ENCODE data around the gene MISP3.

The MISP3 gene

DNA sequence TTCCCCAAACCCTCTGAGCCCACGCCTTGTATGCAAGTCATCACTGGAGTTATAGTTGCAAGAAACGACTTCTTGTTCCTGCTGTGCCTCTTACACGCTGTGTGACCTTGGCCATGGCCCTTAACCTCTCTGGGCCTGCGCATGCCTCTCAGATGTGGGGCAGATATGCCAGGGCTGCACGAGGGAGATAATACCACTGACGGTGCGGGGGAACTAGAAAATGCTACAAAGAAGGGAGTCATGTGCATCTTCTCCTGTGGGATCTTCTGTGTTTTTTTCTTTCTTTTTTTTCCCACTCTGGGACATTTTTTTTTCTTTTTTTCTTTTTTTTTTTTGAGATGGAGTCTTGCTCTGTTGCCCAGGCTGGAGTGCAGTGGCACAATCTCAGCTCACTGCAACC, 22.3 kb downstream of the MISP3 start:
- no peak for ATAC-seq

DNA sequence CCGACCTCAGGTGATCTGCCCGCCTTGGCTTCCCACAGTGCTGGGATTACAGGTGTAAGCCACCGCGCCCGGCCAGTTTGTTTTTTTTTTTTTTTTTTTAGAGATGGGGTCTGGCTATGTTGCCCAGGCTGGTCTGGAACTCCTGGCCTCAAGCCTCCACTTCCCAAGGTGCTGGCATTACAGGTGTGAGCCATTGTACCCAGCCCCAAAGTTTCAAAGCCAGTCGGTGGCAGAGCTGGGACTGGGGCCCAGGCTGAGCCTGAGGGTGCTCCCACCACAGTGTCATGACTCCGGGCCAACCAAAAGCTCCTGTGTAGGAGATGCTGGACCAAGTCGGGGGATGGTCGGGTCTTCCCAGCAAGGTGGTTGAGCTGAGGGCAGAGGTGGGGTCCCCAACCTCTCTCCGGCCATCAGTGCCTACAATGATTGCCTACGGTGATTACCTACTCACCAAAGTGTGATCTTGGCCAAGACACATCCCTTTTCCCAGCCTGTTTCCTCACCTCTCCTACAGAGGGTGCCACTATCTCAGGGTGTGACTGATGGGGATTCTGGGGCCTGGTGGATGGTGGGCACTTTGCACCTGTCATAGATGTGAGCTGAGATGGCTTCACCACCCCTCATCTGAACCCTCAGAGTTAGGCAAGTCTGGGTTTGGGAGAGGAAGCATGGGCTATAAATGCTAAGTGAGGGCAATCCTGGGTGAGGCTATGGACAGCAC, 23.8 kb downstream of the MISP3 start:
- TF ChIP-seq ZNF8 (CRISPR knock-in tag; IDR thresholded peaks at IDR 0.05): no peak
- no peak for TF ChIP-seq OSR1 (CRISPR knock-in tag; IDR thresholded peaks at IDR 0.05)
- no peak for TF ChIP-seq RARB (CRISPR knock-in tag; IDR thresholded peaks at IDR 0.05)
- no peak for TF ChIP-seq ZFP30 (CRISPR knock-in tag; IDR thresholded peaks at IDR 0.05)
- TF ChIP-seq TOX (CRISPR knock-in tag; IDR thresholded peaks at IDR 0.05; ENCODE audit: borderline replicate concordance): no peak
- TF ChIP-seq PPARA (CRISPR knock-in tag; IDR thresholded peaks at IDR 0.05; ENCODE audit: borderline replicate concordance): no peak
- no peak for TF ChIP-seq ARNTL (CRISPR knock-in tag; IDR thresholded peaks at IDR 0.05; ENCODE audit: borderline replicate concordance, low read depth)
- TF ChIP-seq ZNF70 (CRISPR knock-in tag; IDR thresholded peaks at IDR 0.05): no peak
- TF ChIP-seq, protein P1, sequence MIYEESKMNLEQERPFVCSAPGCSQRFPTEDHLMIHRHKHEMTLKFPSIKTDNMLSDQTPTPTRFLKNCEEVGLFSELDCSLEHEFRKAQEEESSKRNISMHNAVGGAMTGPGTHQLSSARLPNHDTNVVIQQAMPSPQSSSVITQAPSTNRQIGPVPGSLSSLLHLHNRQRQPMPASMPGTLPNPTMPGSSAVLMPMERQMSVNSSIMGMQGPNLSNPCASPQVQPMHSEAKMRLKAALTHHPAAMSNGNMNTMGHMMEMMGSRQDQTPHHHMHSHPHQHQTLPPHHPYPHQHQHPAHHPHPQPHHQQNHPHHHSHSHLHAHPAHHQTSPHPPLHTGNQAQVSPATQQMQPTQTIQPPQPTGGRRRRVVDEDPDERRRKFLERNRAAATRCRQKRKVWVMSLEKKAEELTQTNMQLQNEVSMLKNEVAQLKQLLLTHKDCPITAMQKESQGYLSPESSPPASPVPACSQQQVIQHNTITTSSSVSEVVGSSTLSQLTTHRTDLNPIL (CRISPR knock-in tag; IDR thresholded peaks at IDR 0.05; ENCODE audit: low read depth): no peak
- no peak for TF ChIP-seq ZNF565 (CRISPR knock-in tag; conservative IDR thresholded peaks at IDR 0.05; ENCODE audit: low read depth)
- TF ChIP-seq ZFP3 (CRISPR knock-in tag; IDR thresholded peaks at IDR 0.05): no peak
- TF ChIP-seq ZC3H10 (CRISPR knock-in tag; IDR thresholded peaks at IDR 0.05): no peak
- TF ChIP-seq, protein P2, sequence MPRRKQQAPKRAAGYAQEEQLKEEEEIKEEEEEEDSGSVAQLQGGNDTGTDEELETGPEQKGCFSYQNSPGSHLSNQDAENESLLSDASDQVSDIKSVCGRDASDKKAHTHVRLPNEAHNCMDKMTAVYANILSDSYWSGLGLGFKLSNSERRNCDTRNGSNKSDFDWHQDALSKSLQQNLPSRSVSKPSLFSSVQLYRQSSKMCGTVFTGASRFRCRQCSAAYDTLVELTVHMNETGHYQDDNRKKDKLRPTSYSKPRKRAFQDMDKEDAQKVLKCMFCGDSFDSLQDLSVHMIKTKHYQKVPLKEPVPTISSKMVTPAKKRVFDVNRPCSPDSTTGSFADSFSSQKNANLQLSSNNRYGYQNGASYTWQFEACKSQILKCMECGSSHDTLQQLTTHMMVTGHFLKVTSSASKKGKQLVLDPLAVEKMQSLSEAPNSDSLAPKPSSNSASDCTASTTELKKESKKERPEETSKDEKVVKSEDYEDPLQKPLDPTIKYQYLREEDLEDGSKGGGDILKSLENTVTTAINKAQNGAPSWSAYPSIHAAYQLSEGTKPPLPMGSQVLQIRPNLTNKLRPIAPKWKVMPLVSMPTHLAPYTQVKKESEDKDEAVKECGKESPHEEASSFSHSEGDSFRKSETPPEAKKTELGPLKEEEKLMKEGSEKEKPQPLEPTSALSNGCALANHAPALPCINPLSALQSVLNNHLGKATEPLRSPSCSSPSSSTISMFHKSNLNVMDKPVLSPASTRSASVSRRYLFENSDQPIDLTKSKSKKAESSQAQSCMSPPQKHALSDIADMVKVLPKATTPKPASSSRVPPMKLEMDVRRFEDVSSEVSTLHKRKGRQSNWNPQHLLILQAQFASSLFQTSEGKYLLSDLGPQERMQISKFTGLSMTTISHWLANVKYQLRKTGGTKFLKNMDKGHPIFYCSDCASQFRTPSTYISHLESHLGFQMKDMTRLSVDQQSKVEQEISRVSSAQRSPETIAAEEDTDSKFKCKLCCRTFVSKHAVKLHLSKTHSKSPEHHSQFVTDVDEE (CRISPR knock-in tag; IDR thresholded peaks at IDR 0.05): no peak
- no peak for ATAC-seq

More for the DNA sequence above, 22.3 kb downstream of the MISP3 start:
- TF ChIP-seq CSDC2 (CRISPR knock-in tag; IDR thresholded peaks at IDR 0.05): no peak
- TF ChIP-seq ARNTL (CRISPR knock-in tag; IDR thresholded peaks at IDR 0.05; ENCODE audit: borderline replicate concordance, low read depth): no peak
- no peak for TF ChIP-seq ZFP3 (CRISPR knock-in tag; IDR thresholded peaks at IDR 0.05)
- TF ChIP-seq, protein P2 (CRISPR knock-in tag; IDR thresholded peaks at IDR 0.05): no peak
- TF ChIP-seq TCF4 (CRISPR knock-in tag; IDR thresholded peaks at IDR 0.05; ENCODE audit: borderline replicate concordance): no peak
- TF ChIP-seq ZFP30 (CRISPR knock-in tag; IDR thresholded peaks at IDR 0.05): no peak
- TF ChIP-seq, protein P1 (CRISPR knock-in tag; IDR thresholded peaks at IDR 0.05; ENCODE audit: low read depth): no peak
- no peak for TF ChIP-seq ZNF8 (CRISPR knock-in tag; IDR thresholded peaks at IDR 0.05)
- no peak for TF ChIP-seq BACH2 (CRISPR knock-in tag; IDR thresholded peaks at IDR 0.05; ENCODE audit: borderline replicate concordance)
- TF ChIP-seq, protein P3, sequence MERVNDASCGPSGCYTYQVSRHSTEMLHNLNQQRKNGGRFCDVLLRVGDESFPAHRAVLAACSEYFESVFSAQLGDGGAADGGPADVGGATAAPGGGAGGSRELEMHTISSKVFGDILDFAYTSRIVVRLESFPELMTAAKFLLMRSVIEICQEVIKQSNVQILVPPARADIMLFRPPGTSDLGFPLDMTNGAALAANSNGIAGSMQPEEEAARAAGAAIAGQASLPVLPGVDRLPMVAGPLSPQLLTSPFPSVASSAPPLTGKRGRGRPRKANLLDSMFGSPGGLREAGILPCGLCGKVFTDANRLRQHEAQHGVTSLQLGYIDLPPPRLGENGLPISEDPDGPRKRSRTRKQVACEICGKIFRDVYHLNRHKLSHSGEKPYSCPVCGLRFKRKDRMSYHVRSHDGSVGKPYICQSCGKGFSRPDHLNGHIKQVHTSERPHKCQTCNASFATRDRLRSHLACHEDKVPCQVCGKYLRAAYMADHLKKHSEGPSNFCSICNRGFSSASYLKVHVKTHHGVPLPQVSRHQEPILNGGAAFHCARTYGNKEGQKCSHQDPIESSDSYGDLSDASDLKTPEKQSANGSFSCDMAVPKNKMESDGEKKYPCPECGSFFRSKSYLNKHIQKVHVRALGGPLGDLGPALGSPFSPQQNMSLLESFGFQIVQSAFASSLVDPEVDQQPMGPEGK (CRISPR knock-in tag; IDR thresholded peaks at IDR 0.05; ENCODE audit: borderline replicate concordance): no peak
- TF ChIP-seq ZNF70 (CRISPR knock-in tag; IDR thresholded peaks at IDR 0.05): no peak
- TF ChIP-seq ESRRG (CRISPR knock-in tag; IDR thresholded peaks at IDR 0.05): no peak
- TF ChIP-seq, protein P4, sequence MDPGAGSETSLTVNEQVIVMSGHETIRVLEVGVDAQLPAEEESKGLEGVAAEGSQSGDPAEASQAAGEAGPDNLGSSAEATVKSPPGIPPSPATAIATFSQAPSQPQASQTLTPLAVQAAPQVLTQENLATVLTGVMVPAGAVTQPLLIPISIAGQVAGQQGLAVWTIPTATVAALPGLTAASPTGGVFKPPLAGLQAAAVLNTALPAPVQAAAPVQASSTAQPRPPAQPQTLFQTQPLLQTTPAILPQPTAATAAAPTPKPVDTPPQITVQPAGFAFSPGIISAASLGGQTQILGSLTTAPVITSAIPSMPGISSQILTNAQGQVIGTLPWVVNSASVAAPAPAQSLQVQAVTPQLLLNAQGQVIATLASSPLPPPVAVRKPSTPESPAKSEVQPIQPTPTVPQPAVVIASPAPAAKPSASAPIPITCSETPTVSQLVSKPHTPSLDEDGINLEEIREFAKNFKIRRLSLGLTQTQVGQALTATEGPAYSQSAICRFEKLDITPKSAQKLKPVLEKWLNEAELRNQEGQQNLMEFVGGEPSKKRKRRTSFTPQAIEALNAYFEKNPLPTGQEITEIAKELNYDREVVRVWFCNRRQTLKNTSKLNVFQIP (CRISPR knock-in tag; IDR thresholded peaks at IDR 0.05; ENCODE audit: borderline replicate concordance, low read depth): no peak
- no peak for TF ChIP-seq PPARA (CRISPR knock-in tag; IDR thresholded peaks at IDR 0.05; ENCODE audit: borderline replicate concordance)
- TF ChIP-seq SNAI2 (CRISPR knock-in tag; IDR thresholded peaks at IDR 0.05): no peak
- TF ChIP-seq GLIS3 (CRISPR knock-in tag; IDR thresholded peaks at IDR 0.05): no peak
- no peak for TF ChIP-seq ZNF565 (CRISPR knock-in tag; conservative IDR thresholded peaks at IDR 0.05; ENCODE audit: low read depth)
- no peak for TF ChIP-seq ISL1 (CRISPR knock-in tag; IDR thresholded peaks at IDR 0.05)

All from SK-N-SH treated with all-trans-retinoic acid at 6 μM for 48 hours (cell line).